Measurements from ENCODE around the gene PARP8. TPM values are rescaled to one million over a fixed set of nuclear protein-coding genes. Genes with fewer than 3 reads are reported as not detected.
"Not testable (repeated sequence)": the region's sequence is repeated elsewhere in the genome, so short reads cannot be mapped to it uniquely, and the experiment has no call there.

Gene PARP8, protein sequence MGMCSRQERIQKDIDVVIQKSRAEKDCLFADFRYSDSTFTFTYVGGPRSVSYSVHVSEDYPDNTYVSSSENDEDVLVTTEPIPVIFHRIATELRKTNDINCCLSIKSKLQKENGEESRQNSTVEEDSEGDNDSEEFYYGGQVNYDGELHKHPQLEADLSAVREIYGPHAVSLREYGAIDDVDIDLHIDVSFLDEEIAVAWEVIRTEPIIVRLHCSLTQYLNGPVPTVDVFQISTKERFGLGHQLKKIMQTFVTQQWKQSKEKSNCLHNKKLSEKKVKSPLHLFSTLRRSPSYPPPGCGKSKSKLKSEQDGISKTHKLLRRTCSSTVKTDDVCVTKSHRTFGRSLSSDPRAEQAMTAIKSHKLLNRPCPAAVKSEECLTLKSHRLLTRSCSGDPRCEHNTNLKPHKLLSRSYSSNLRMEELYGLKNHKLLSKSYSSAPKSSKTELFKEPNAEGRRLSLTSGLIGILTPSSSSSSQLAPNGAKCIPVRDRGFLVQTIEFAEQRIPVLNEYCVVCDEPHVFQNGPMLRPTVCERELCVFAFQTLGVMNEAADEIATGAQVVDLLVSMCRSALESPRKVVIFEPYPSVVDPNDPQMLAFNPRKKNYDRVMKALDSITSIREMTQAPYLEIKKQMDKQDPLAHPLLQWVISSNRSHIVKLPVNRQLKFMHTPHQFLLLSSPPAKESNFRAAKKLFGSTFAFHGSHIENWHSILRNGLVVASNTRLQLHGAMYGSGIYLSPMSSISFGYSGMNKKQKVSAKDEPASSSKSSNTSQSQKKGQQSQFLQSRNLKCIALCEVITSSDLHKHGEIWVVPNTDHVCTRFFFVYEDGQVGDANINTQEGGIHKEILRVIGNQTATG
- total RNA-seq: 10 to 100 TPM in 3 of 4 donors, 1 to 10 TPM in 1; 6.5 to 25.2 (median 12.3) TPM

DNA sequence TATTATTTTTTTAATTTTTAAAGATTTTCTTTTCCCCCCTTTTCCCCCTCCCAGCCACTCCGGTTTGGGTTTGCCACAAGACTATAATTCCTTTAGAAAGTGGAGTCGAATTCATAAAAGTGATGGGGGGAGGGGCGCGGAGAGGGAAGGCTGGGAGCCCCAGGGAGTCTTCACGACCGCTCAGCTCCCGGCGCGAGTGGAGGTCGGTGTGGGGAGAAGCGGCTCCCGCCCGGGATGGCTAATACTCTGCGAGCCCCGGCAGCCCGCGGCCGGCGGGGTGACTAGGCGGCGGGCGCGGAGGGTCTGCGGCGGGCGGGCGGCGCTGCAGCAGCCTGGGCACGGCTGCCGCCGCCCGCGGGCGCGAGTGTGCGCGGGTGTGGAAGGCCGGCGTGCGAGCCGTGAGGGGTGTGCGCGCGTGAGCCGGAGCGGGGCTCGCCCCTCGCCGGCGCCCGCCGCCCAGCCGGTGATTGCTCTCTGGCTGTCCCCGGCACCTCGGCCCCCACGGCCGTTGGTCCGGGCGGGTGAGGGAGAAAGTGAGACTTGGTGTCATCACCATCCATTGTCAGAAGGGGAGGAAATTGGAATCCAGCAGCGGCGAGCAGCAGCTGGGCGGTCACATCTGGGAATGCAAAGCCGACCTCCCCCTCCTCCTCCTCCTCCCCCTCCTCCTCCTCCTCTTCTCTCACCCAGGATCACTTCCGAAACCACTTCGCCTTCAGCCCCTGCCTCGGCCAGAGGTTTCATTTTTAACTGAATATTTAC is at the start of gene PARP8:
Gene PARP8 (plus strand): TSS at position 377 of the 762 bp plus-strand sequence. CDS start 459 bp downstream, outside the sequence.
- H3K27me3 ChIP-seq: no peaks in the 10 kb centered on the region
- WGBS, 2 donors: 1% methylated on average over 8 to 21 of the region's 66 CpGs
- intact Hi-C loops (cut with DNase I): no loop called here
- H3K36me3 ChIP-seq: no peaks in the 10 kb centered on the region
- H3K9me3 ChIP-seq: no peaks in the 10 kb centered on the region
- peak within 1 kb of the TSS; percentile 85 to 96 (median 90) for H3K4me3 ChIP-seq
- H3K4me1 ChIP-seq: peaks cover 0 to 44% (median 8%) of the 10 kb centered on the region in 3 donors
- H3K27ac ChIP-seq: peak within 1 kb of the TSS; percentile 89 to 97 (median 95)
- peak in 1 of 4 donors; percentile 26 for TF ChIP-seq POLR2A (IDR thresholded peaks at IDR 0.05)
- TF ChIP-seq, protein P1, sequence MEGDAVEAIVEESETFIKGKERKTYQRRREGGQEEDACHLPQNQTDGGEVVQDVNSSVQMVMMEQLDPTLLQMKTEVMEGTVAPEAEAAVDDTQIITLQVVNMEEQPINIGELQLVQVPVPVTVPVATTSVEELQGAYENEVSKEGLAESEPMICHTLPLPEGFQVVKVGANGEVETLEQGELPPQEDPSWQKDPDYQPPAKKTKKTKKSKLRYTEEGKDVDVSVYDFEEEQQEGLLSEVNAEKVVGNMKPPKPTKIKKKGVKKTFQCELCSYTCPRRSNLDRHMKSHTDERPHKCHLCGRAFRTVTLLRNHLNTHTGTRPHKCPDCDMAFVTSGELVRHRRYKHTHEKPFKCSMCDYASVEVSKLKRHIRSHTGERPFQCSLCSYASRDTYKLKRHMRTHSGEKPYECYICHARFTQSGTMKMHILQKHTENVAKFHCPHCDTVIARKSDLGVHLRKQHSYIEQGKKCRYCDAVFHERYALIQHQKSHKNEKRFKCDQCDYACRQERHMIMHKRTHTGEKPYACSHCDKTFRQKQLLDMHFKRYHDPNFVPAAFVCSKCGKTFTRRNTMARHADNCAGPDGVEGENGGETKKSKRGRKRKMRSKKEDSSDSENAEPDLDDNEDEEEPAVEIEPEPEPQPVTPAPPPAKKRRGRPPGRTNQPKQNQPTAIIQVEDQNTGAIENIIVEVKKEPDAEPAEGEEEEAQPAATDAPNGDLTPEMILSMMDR (IDR thresholded peaks at IDR 0.05): no peak
- peak; percentile 4 for DNase-seq

DNA sequence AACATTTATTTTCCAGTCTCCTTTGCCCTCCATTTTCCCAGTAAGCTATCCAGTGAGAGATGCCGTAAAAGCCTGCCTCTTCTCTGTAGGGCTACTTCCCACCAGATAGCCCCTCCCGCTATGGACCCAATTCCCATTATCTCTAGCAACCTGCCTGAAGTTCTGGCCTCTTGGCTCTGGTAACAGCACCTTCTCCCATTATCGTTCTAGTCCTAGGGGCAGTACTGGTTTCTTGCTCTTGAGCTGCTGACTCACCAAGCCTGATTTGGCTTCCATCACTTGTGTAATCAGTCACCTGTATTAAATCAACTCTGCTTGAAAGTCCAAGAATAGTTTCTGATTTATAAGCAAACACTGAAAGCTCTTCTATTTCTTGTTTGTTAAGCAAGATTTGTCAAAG is 42.8 kb upstream of the PARP8 start:
- no peak for TF ChIP-seq POLR2A (IDR thresholded peaks at IDR 0.05)
- no peak for DNase-seq
- H3K36me3 ChIP-seq: no peaks in the 10 kb centered on the region
- H3K4me3 ChIP-seq: no peak overlapping the region
- H3K4me1 ChIP-seq: no peaks in the 10 kb centered on the region
- H3K27me3 ChIP-seq: no peaks in the 10 kb centered on the region
- H3K27ac ChIP-seq: no peak overlapping the region
- WGBS, 2 donors: 58 to 67% methylated on average over 3 of the region's 3 CpGs
- no peaks in the 10 kb centered on the region for H3K9me3 ChIP-seq
- intact Hi-C loops (cut with DNase I): no loop called here

DNA sequence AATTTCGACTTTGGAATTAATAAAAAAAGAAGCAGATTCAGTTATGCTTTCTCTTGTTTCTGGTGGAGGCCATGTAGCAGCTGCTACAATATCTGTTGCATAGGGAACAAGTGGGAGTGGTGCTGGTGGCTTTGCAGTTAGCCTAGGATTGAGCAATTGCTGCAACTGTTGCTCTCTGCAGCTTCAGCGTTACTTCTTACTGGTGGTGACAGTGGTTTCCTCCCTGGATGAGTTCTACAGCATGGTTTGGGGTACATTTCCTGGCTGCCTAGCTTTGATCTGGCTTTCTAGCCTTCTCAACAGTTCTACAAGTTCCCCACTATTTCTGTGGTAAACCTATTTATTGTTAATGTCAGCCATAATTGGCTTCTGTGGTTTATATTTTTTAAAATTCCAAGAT is 31.6 kb upstream of the PARP8 start:
- 40 to 54% methylated on average over 2 of the region's 2 CpGs for WGBS, 2 donors
- H3K36me3 ChIP-seq; intact Hi-C loops (cut with DNase I); H3K27ac ChIP-seq; H3K9me3 ChIP-seq; H3K4me3 ChIP-seq; H3K27me3 ChIP-seq; H3K4me1 ChIP-seq; DNase-seq: not testable (repeated sequence)

DNA sequence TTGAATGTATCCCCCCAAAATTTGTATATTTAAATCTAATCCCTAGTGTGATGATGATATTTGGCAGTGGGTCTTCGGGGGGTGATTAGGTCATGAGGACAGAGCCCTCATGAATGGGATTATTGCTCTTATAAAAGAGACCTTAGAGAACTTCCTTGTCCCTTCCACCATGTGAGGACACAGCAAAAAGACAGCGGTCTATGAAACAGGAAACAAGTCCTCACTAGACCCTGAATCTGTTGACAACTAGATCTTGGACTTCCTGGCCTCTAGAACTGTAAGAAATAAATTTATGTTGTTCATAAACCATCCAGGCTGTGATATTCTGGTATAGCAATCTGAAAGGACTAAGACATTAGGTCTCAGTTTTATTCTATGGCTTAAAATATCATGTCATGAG is 28.9 kb upstream of the PARP8 start:
- H3K4me3 ChIP-seq; DNase-seq; H3K4me1 ChIP-seq; H3K36me3 ChIP-seq; H3K27me3 ChIP-seq; H3K9me3 ChIP-seq; H3K27ac ChIP-seq; intact Hi-C loops (cut with DNase I): not testable (repeated sequence)
- WGBS, 2 donors: 73 to 78% methylated on average over 2 of the region's 2 CpGs

DNA sequence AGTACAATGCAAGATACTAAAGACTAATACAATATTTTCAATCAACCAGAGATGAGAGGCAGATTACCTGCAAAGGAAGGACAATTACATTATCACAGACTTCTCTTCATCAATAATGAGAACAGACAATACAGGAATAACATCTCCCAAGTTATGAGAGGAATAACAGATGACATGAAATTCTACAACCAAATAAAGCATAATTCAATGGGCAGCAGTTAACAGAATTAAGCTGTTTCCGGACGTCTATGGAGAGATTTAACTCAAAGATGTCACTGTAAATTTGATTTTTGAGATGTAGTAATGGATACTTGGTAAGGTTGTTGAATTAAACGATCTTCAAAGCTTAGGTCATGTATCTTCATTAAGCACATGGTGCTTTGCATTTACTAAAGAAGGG is 19.8 kb upstream of the PARP8 start:
- DNase-seq: no peak
- H3K4me1 ChIP-seq: no peaks in the 10 kb centered on the region
- H3K9me3 ChIP-seq: no peaks in the 10 kb centered on the region
- H3K4me3 ChIP-seq: no peak overlapping the region
- intact Hi-C loops (cut with DNase I): no loop called here
- H3K36me3 ChIP-seq: no peaks in the 10 kb centered on the region
- no peaks in the 10 kb centered on the region for H3K27me3 ChIP-seq
- whole genome bisulfite sequencing, 2 donors: 76 to 86% methylated on average over 3 of the region's 3 CpGs
- H3K27ac ChIP-seq: no peak overlapping the region
- TF ChIP-seq POLR2A (IDR thresholded peaks at IDR 0.05): no peak
- TF ChIP-seq, protein P1 (IDR thresholded peaks at IDR 0.05): no peak

DNA sequence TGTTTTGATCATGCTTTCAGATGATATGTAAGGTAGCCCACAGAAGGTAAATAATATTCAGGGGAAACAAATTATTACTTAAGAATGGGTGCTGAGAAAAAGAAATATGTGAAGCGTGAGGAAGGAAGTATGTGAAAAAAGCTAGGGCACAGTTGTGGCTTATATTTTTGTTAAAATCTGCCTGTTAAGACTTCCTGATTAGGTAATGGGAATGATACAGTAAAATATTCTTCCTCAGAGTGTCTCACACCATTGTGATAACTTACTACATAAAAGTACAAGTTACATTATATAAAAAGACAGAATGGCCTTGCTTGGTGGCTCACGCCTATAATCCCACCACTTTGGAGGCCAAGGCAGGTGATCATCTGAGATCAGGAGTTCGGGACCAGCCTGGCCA is 18.7 kb upstream of the PARP8 start:
- no peak for TF ChIP-seq POLR2A (IDR thresholded peaks at IDR 0.05)
- TF ChIP-seq, protein P1 (IDR thresholded peaks at IDR 0.05): no peak
- Histone ChIP-seq H3K36me3 (no peaks in the 10 kb centered on the region), H3K27ac (no peak overlapping the region), H3K9me3 (no peaks in the 10 kb centered on the region), H3K27me3 (no peaks in the 10 kb centered on the region), H3K4me1 (peaks cover 0 to 6% (median 0%) of the 10 kb centered on the region in 3 donors), H3K4me3 (no peak overlapping the region)
- intact Hi-C loops (cut with DNase I): no loop called here
- 53 to 57% methylated on average over 3 of the region's 3 CpGs for WGBS, 2 donors
- DNase-seq: no peak
